ENCODE measurements around the gene ADAT3.

- TF ChIP-seq, protein P1, sequence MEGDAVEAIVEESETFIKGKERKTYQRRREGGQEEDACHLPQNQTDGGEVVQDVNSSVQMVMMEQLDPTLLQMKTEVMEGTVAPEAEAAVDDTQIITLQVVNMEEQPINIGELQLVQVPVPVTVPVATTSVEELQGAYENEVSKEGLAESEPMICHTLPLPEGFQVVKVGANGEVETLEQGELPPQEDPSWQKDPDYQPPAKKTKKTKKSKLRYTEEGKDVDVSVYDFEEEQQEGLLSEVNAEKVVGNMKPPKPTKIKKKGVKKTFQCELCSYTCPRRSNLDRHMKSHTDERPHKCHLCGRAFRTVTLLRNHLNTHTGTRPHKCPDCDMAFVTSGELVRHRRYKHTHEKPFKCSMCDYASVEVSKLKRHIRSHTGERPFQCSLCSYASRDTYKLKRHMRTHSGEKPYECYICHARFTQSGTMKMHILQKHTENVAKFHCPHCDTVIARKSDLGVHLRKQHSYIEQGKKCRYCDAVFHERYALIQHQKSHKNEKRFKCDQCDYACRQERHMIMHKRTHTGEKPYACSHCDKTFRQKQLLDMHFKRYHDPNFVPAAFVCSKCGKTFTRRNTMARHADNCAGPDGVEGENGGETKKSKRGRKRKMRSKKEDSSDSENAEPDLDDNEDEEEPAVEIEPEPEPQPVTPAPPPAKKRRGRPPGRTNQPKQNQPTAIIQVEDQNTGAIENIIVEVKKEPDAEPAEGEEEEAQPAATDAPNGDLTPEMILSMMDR (IDR thresholded peaks at IDR 0.05; ENCODE audit: low read depth, low read length) = no peak; the same call in 1 of the 2 replicates
- TF ChIP-seq EZH2phosphoT487 (IDR thresholded peaks at IDR 0.05; ENCODE audit: low read depth) = no peak
These were observed 18.1 kb downstream of the ADAT3 start for GRCh38 chr19:1923319-1923718.
